Lower leg skin (tissue), 3 donors: ENCODE data around the gene NCKAP5.

Experiments
- POLR2A ChIP-seq, 2 donors: fragments of 450-650 bp; IDR thresholded peaks; one replicate each; pipeline ENCODE4 v1.6.1; 2016 to 2017; ENCODE audit warnings: antibody characterized with exemption in 2 of 2, mild to moderate bottlenecking in 1 of 2, moderate library complexity in 1 of 2
- TF ChIP-seq, protein P1 (sequence below), 3 donors: fragments of 450-650 bp; IDR thresholded peaks; one replicate each; pipeline ENCODE4 v1.5.1; 2016; ENCODE audit warnings: antibody characterized with exemption in 3 of 3, mild to moderate bottlenecking in 3 of 3, moderate library complexity in 2 of 3

DNA sequence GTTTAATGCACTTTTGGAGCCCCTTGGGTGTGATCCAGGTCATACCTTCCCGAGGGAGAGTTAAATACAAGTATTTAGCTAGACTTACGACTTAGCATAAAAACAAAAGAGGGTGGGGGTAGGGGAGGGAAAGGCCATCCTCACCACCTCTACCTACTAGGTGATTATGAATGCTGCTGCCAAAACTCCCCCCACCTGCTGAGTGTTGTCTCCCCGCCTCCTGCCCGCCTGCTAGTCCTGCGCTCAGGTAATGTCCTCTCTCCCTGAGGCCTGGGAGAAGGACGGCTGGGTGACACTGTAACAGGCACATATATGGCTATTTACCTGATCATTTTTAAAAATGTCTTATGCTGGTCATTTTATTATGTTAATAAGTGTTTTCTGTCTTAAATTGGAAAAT is 3.0 kb upstream of the NCKAP5 start:
- TF ChIP-seq, protein P1, sequence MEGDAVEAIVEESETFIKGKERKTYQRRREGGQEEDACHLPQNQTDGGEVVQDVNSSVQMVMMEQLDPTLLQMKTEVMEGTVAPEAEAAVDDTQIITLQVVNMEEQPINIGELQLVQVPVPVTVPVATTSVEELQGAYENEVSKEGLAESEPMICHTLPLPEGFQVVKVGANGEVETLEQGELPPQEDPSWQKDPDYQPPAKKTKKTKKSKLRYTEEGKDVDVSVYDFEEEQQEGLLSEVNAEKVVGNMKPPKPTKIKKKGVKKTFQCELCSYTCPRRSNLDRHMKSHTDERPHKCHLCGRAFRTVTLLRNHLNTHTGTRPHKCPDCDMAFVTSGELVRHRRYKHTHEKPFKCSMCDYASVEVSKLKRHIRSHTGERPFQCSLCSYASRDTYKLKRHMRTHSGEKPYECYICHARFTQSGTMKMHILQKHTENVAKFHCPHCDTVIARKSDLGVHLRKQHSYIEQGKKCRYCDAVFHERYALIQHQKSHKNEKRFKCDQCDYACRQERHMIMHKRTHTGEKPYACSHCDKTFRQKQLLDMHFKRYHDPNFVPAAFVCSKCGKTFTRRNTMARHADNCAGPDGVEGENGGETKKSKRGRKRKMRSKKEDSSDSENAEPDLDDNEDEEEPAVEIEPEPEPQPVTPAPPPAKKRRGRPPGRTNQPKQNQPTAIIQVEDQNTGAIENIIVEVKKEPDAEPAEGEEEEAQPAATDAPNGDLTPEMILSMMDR (IDR thresholded peaks at IDR 0.05), result no peak
- no peak for TF ChIP-seq POLR2A (IDR thresholded peaks at IDR 0.05)
